Pancreas (tissue), 10 donors: ENCODE results near the gene ATP13A3. TPM values are rescaled to one million over a fixed set of nuclear protein-coding genes. Genes with fewer than 3 reads are reported as not detected.
A peak's percentile ranks its signal among the peaks of the same experiment; 100 is the strongest.

Experiments
- ATAC-seq, 4 donors: fragments of 200-7000 bp; cut with Tn5 transposase; one replicate each; pipeline versions ENCODE4 v1.8.0 to v1.9.1; 2020; ENCODE audit warnings: mild to moderate bottlenecking in 4 of 4, moderate library complexity in 4 of 4
- DNase-seq, 6 donors: peaks; one replicate each; pipeline ENCODE4 v3.0.0-alpha.2; 2020
- FAIRE-seq: peaks from 2 replicates; lab custom pipeline; 2012; peaks lifted over from hg19 to GRCh38; lab: Jason Lieb, UNC
- H3K27ac ChIP-seq, 4 donors: fragments of 200-600 bp; sonication (generic); 1 replicate in 3 of 4; 2 replicates in 1 of 4; pipeline versions ENCODE4 v1.5.0 to v1.8.0; 2020
- H3K27me3 ChIP-seq, 4 donors: fragments of 200-600 bp; one replicate each; pipeline ENCODE4 v1.8.0; 2021
- H3K36me3 ChIP-seq, 3 donors: fragments of 200-600 bp; sonication (generic) in 1 of 3; one replicate each; pipeline versions ENCODE4 v1.5.0 to v1.8.0; 2020 to 2021
- H3K4me1 ChIP-seq, 3 donors: fragments of 200-600 bp; one replicate each; pipeline ENCODE4 v1.8.0; 2021
- H3K4me3 ChIP-seq, 4 donors: fragments of 200-600 bp; sonication (generic) in 2 of 4; one replicate each; pipeline versions ENCODE4 v1.5.0 to v1.8.0; 2020 to 2021
- H3K9me3 ChIP-seq, 4 donors: fragments of 200-600 bp; one replicate each; pipeline ENCODE4 v1.8.0; 2021
- WGBS, 2 donors: extraction: QIAGEN DNeasy Blood & Tissue Kit; methylation state at CpG; one replicate each; pipeline ENCODE4 v1.1.7; 2013; 5-methylcytosine and 5-hydroxymethylcytosine counted together
- intact Hi-C, 3 donors: fragments of 100-400 bp; cut with DNase I; formaldehyde crosslinking; loops; one replicate each; pipeline versions ENCODE4 v1.11.1 to v1.14.2; 2022
- polyA plus RNA-seq, 2 donors: library from polyadenylated mRNA; stranded (reverse); fragments of 200-250 nt; gene quantifications; one replicate each; pipeline ENCODE4 v1.2.3, GENCODE V29; 2013
- total RNA-seq, 6 donors: library from RNA; stranded (reverse); fragmentation: NEBNext Ultra II Directional in 4 of 6; extraction: Animal tissue kit (Norgen Biotek cat#: 25700) in 4 of 6; gene quantifications; one replicate each; pipeline versions ENCODE4 v1.2.1 to v1.2.4, GENCODE V29; 2021 to 2023
- TF ChIP-seq, protein P1 (sequence below), 4 donors: fragments of 200-600 bp; sonication (generic) in 3 of 4; IDR thresholded peaks; one replicate each; pipeline versions ENCODE4 v1.5.0 to v1.8.0; 2021; ENCODE audit warnings: antibody characterized with exemption in 4 of 4
- donor health status: healthy with polysubstance abuse.
- donor health status: DM: no; HTN: no; CAD: no; lungs with moderate emphysema.
- donor health status: DM: no; HTN: no; CAD: no.
- donor health status: control.
- donor health status: control.
- donor health status: Bipolar disorder and iron deficiency.
- donor health status: DM: yes; HTN: yes; CAD: no.
- donor health status: DM: no; HTN: no; CAD: no.
- donor health status: DM: no; HTN: no; CAD: no.
- donor health status: DM: yes; HTN: yes; CAD: no.

Gene ATP13A3
- total and polyA plus RNA-seq, 8 donors = 9.3 to 66.6 (median 24.7) TPM

DNA sequence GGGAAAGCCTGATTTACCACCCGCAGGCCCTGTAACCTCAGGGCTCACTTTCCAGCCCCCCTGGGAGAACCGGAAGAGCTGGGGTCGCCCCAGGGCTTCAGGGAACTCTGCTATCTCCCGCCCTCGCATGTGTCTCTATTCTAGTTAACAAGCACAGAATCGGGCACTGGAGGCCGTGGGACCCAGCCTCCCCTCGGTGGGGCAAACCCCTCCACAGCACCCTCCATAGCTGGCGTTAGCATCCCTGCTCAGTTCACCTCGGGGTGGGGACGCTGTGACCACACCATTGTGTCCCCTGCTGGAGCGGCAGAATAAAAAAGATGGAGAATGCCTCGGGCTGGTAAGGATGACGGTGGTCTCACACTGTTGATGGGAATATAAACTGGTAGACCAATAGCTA, 113.8 kb downstream of the ATP13A3 start:
- DNase-seq (no peak), ATAC-seq (no peak), FAIRE-seq (no peak)
- H3K27me3 ChIP-seq = no peaks in the 10 kb centered on the region
- WGBS, 2 donors = 75 to 84% methylated on average over 14 of the region's 14 CpGs
- intact Hi-C loops = no loop called here
- H3K27ac ChIP-seq = no peak overlapping the region
- H3K36me3 ChIP-seq = no peaks in the 10 kb centered on the region
- no peak overlapping the region for H3K4me3 ChIP-seq
- no peaks in the 10 kb centered on the region for H3K4me1 ChIP-seq
- TF ChIP-seq, protein P1, sequence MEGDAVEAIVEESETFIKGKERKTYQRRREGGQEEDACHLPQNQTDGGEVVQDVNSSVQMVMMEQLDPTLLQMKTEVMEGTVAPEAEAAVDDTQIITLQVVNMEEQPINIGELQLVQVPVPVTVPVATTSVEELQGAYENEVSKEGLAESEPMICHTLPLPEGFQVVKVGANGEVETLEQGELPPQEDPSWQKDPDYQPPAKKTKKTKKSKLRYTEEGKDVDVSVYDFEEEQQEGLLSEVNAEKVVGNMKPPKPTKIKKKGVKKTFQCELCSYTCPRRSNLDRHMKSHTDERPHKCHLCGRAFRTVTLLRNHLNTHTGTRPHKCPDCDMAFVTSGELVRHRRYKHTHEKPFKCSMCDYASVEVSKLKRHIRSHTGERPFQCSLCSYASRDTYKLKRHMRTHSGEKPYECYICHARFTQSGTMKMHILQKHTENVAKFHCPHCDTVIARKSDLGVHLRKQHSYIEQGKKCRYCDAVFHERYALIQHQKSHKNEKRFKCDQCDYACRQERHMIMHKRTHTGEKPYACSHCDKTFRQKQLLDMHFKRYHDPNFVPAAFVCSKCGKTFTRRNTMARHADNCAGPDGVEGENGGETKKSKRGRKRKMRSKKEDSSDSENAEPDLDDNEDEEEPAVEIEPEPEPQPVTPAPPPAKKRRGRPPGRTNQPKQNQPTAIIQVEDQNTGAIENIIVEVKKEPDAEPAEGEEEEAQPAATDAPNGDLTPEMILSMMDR (IDR thresholded peaks at IDR 0.05) = no peak
- no peaks in the 10 kb centered on the region for H3K9me3 ChIP-seq

DNA sequence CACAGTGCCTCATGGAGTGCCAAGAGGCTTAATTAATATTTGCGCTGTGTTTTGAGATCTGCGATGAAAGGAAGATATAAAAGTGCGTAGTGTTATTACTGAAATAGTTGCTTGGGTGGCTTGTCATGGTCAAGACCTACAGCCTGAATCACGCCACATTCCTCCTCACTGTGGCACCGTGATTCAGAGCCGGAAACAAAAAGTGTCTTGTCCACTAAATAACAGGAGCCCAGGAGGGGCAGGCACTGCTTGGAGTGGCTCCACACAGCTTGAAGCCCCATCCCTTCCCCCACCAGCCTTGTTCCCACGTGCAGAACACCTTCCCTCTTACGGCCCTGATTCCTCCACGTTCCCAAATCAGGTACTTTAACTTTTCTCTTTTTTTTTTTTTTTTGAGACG, 116.0 kb downstream of the ATP13A3 start:
- H3K9me3 ChIP-seq = no peaks in the 10 kb centered on the region
- no peaks in the 10 kb centered on the region for H3K36me3 ChIP-seq
- intact Hi-C loops = no loop called here
- ATAC-seq (no peak), FAIRE-seq (no peak), DNase-seq (no peak)
- no peak overlapping the region for H3K4me3 ChIP-seq
- no peak overlapping the region for H3K27ac ChIP-seq
- WGBS, 2 donors = 67 to 71% methylated on average over 9 to 10 of the region's 10 CpGs
- H3K4me1 ChIP-seq = no peaks in the 10 kb centered on the region
- TF ChIP-seq, protein P1 (IDR thresholded peaks at IDR 0.05) = no peak
- no peaks in the 10 kb centered on the region for H3K27me3 ChIP-seq

DNA sequence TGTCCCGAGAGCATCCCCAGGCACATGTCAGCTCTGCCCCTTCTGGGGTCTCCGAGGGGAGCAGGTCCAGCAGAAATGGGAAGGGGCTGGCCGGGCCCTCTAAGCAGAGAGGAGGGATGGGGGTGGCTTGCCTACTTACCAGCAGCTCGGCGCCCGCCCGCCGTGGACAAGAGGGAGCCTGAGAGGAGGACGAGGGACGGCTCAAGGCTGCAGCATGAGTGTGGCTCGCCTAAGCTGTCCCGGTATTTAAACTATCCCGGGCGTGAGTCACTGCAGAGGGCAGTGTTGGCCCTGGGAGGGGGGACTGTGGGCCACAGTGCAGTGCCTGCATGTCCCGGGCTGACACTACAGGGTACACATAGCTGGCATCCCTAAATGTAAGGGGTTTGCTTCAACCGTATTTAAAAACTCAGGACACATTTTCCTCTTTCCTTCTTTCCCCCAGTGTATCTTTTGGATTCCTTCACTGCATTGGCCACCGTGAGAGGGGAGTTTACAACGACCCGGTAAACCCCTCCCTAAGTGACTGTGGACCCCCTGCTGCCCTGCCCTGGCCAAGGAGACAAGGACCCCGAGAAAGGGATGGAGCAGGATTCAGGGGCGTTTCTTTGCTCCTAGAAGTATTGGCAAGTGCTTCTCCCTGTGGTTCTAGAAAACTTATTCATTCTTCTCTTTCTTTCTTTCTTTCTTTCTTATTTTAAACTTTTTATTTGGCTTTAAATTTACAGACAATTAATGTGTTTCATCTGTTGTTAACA, 117.1 kb downstream of the ATP13A3 start, which contains the start of gene LRRC15:
TSS of gene LRRC15 (minus strand) at position 222 of the 758 bp plus-strand sequence. CDS start 8,700 bp downstream, outside the sequence.
- peak in 1 of 6 donors; percentile 12 for DNase-seq
- Histone ChIP-seq H3K4me1 (no peaks in the 10 kb centered on the region), H3K9me3 (no peaks in the 10 kb centered on the region), H3K36me3 (no peaks in the 10 kb centered on the region), H3K27me3 (no peaks in the 10 kb centered on the region), H3K27ac (no peak within 1 kb of the TSS), H3K4me3 (no peak within 1 kb of the TSS)
- 9 to 12% methylated on average over 21 of the region's 21 CpGs for WGBS, 2 donors
- peak in 3 of 4 donors; percentile 64 to 80 (median 74) for ATAC-seq
- intact Hi-C loops = no loop called here
- TF ChIP-seq, protein P1 (IDR thresholded peaks at IDR 0.05) = no peak
- FAIRE-seq = no peak

DNA sequence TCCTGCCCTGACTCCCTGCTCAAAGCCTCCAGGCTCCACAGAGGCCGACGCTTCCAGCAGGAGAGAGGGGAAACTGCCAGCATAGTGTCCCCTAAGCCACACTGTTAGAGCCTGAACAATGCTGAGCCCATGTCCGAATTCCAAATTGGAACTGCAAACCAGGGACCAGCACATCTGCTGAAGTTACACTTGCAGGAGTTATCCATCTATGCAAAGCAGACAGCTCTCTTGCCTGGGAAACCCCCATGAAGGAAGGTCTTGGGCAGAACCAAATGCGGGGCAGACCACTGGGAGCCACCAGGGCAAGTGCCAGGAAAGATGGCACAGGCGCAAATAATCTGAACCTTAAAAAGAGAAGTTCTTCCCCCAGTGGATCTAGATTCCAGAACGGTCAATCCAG, 117.9 kb downstream of the ATP13A3 start:
- WGBS, 2 donors = 55 to 56% methylated on average over 6 of the region's 6 CpGs
- FAIRE-seq (no peak), ATAC-seq (no peak), DNase-seq (no peak)
- intact Hi-C loops = no loop called here
- Histone ChIP-seq H3K27me3 (no peaks in the 10 kb centered on the region), H3K4me1 (no peaks in the 10 kb centered on the region), H3K36me3 (no peaks in the 10 kb centered on the region), H3K9me3 (no peaks in the 10 kb centered on the region), H3K4me3 (no peak overlapping the region), H3K27ac (no peak overlapping the region)
- TF ChIP-seq, protein P1 (IDR thresholded peaks at IDR 0.05) = no peak
